HG03378 (cell line): ENCODE data around the gene SNX25.
"Not testable (repeated sequence)": the region's sequence is repeated elsewhere in the genome, so short reads cannot be mapped to it uniquely, and the experiment has no call there.

Experiments
- ATAC-seq: cut with Tn5 transposase; IDR thresholded peaks from one replicate; pipeline ENCODE4 v1.9.1; 2021; ENCODE audit warnings: mild to moderate bottlenecking, moderate library complexity; ENCODE audit not compliant: unreplicated experiment

SNX25 gene

DNA sequence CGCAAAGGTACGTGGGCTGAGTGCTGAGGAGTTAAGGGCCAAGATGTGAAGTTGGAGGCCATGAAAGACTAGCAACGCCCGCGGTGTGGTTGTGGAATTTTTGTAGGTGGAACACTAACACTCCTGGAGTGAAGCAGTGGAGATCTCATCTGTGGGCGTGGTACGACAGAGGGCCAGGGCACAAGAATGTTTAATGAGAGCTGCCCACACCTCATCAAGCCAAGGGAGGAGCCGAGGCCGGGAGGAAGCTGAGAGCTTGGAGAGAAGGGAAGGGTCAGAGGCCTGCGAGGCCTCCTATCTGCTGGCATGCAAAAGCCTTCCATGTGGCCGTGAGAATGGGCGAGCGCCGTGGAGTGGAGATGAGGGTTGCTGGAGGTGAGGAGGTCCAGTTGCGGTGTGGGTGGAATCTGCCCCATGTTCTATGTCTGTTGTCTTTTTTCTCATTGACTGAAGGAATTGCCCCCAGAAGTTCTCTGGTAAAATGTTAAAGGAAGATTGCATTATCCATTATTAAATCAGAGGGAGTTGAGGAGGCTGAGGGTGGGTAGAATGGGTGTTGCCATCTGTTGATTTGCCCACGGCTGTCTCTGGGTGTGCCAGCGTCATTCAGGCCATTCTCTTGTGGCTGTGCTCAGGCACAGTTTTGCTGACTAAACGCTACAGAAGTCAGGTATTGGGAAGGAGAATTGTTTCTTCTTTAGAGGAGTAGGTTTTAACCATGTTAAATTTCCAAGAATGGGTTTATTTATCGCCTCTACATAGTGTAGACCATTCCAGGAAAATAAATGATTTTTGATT lies 19.8 kb downstream of the SNX25 start:
- ATAC-seq, result no peak

DNA sequence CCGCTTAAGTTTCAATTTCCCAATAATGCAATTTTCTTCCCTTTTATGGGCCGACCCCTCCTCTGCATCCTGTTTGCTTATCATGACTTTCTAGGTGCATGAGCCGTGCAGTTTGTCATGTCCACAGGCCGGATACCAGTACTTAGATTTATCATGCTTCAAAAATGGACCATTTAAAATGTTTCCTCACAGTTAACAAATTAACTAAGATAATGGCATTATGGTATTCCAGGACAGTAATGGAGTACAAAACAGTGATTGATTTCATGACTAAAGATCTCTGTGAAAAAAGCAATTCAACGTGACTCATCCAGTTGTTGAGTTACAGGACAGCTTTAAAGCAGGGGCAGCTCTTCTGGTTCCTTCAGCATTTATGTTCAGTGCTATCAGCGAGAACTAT lies 23.0 kb downstream of the SNX25 start:
- ATAC-seq, result no peak

DNA sequence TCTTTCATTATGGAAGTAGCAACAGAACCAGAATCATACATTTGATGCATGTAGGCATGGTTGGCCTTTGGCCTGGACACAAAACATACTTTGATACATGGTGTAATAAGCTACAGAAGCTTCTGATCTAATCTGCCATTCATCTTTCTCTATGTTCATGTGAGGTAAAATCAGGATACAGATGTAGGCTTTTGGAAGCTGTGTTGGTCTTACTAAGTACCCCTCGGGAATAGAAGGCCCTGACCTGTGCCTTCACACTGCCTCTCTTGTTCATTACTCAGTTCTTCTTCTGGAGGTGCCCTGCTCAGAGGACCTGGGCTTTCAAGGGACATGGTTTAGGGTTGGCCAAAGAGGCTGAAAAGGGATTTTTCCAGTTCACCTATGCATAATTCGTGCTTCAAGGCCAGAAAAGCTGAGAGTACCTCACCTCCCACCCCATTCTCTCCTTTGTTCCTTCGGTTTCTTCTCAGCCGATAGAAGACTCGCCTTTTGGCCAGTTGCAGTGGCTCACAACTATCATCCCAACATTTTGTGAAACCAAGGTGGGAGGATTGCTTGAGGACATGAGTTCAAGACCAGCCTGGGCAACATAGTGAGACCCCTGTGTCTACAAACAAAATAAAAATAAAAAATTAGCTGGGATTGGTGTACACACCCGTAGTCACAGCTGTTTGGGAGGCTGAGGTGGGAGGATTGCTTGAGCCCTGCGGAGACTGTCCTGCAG lies 25.9 kb downstream of the SNX25 start:
- ATAC-seq, result no peak

DNA sequence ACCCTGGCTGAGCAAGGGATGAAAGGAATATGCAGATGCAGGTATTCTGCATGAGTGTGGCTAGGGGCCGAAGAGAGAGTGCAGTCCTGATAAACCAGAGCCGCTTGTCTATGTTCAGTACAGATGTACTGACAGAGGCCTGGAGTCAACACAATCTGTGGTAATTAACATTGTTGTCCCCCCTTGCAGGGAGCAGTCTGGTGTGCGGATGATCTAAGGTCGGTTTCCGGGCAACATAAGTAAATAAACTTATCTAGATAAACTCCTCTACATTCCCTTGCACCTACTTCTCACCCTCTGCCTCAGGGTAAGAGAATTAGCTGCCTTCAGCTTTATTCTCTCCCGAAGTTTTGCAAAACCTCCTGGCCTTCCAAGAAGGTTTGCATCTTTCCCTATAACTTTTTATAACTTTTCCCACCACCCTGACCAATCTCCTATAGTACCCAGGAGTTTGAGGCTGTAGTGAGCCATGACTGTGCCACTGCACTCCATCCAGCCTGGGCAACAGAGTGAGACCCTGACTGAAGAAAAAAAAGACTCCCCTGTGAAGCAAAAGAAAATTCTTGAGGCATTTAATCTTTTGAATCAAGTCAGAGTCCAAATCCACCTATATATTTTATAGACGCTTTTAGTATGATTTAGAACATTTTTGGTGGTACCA lies 26.6 kb downstream of the SNX25 start:
- ATAC-seq, result no peak

DNA sequence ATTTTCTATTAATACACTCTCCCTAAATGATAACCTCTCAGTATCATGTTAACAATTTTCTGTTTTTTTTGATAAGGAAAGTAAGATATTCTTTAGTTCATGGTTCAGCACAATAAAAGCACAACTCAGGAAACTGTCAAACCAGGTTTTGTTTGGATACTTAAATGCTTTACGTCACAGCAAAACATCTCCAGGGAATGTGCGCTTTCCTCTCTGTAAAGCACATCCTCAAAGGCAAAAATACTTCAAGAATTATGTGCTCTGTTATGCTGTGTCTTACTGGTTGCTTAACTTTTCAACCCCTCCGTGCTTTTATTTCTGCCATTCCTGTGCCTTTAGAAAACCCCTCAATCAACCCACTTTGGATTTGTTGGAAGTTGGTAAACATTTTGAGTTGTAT lies 27.8 kb downstream of the SNX25 start:
- no peak for ATAC-seq

DNA sequence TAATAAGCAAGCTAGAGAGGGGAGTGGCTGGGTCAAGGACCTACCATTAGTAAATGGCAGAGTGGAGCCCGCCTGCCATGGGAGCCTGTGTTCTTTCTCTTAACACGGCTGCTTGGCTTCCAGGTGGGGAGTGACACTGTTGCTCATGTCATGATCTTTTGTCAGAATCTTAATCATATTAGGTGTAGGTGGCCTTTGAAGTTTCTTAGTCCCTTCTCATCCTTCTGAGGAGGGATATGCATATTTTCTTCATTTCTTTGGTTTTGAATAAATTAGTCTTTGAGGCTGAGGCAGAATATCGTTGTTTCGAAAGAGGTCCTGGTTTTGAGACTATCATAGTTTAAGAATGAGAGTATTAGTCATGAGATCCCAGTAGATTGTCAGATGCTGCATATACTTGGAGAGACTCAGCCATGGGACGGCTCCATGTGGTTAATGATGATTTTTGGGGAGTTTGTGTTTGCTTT lies 28.9 kb downstream of the SNX25 start:
- no peak for ATAC-seq

DNA sequence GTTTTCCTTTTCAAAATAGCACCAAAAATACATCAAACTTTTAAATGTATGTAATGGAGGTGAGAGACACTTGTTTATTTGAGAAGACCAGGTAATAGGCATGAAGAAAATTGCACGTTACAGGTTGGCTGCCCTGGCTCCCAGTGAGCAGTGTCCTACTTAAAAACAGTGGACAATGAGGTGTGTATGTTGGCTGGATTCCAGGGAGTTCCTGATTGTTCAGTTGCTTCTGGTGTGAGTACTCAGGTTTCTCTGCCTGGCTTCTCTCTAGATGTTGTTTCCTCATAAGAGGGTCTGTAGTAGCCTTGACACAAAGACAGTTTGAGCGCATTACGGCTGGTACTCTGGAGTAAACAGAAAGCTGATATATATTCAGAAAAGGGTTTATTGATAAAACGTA lies 29.4 kb downstream of the SNX25 start:
- no peak for ATAC-seq

DNA sequence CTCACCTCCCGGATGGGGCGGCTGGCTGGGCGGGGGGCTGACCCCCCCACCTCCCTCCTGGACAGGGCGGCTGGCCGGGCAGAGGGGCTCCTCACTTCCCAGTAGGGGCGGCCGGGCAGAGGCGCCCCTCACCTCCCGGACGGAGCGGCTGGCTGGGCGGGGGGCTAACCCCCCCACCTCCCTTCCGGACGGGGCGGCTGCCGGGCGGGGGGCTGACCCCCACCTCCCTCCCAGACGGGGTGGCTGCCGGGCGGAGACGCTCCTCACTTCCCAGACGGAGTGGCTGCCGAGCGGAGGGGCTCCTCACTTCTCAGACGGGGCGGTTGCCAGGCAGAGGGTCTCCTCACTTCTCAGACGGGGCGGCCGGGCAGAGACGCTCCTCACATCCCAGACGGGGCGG lies 31.1 kb downstream of the SNX25 start:
- not testable (repeated sequence) for ATAC-seq

DNA sequence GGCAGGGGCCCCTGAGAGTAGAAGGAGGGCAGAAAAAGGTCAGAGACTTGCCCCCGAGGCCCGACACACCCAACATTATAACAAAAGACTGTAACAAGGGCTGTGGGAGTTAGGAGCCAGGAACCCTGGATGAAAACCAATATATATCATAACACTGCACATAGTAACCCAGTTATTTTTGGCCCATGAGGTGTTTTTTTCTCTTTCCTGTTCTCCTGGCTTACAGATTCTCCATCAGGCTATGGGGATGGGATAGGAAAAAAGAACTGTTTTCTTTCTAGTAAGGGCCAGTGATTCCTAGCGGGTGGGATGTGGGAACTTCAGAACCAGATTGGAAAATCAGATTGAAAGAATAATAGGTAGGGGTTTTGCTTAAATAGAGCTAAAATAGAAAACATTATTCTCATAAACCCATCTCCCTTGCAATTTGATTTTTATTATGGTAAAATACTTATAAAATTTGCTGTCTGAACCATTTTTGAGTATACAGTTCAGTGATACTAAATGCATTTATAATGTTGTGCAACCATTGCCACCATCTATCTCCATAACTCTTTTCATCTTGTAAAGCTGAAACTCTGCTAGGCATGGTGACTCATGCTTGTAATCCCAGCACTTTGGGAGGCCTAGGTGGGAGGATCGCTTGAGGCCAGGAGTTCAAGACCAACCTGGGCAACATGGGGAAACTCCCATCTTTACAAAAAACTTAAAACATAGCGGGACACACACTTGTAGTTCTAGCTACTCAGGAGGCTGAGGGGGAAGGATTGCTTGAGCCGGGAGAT lies 33.5 kb downstream of the SNX25 start:
- no peak for ATAC-seq

DNA sequence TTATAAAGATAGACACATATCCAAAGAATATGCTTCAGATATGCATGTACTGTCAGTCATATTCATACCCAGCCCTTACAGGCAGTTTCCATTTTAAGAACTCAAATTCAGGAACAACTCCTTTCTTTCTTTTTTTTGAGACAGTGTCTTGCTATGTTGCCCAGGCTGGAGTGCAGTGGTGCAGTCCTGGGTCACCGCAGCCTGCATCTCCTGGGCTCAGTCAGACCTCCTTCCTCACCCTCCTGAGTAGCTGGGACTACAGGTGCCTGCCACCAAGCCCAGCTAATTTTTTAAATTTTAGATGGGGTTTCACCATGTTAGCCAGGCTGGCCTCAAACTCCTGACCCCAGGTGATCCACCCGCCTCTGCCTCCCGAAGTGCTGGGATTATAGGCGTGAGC lies 34.5 kb downstream of the SNX25 start:
- no peak for ATAC-seq

DNA sequence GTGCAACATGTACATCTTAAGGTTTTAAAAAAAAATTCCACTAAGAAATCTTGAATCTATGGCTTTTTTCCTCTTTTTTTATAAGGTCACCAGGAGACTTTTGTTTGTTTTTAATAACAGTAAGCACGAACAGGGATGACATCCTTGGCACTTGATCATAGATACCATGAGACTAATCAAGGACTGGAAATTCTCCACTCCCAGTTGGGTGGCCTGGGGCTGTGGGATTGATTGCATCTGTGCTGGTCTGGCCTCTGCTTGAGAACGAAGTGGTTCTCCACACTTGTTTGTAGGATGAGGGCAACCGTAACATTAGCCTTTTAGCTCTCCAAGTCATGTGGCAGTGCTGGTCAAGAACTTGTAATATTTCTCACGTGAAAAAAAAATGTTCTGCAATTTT lies 35.4 kb downstream of the SNX25 start:
- no peak for ATAC-seq

DNA sequence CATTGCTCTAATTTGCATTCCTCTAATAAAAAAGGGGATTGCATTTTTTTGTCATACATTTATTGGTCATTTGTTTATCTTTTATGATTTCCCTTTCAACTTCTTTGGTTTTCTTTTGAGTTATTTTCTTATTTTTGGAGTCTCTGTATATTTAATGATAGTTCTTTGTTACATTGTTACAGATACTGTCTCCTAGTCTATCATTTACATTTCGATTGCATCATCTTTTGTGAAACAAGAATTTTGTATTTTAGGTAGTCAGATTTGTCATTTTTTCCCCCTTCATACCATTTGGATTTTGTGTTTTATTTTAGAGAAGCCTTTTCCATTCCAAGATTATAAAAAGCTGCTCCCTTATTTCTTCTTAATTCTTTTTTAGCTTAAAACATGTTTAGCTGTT lies 37.1 kb downstream of the SNX25 start:
- no peak for ATAC-seq

DNA sequence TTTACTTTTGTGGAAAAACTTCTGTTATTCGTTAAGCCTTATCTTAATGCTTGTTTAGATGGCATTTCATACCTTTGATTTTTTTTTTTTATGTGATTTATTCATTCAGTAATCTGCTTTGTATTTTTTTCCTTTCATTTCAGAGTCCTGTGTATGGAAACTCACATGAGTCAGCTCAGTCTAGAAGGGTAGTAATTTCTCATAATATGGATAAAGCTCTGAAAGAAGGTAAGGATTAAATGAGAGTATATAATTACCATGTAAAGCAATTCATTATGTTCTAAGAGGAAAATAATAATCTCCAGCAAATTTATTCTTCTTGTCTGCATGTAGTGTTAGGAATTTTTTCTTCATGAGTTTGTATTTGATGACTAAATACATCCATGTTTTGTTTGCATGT lies 37.8 kb downstream of the SNX25 start:
- no peak for ATAC-seq

DNA sequence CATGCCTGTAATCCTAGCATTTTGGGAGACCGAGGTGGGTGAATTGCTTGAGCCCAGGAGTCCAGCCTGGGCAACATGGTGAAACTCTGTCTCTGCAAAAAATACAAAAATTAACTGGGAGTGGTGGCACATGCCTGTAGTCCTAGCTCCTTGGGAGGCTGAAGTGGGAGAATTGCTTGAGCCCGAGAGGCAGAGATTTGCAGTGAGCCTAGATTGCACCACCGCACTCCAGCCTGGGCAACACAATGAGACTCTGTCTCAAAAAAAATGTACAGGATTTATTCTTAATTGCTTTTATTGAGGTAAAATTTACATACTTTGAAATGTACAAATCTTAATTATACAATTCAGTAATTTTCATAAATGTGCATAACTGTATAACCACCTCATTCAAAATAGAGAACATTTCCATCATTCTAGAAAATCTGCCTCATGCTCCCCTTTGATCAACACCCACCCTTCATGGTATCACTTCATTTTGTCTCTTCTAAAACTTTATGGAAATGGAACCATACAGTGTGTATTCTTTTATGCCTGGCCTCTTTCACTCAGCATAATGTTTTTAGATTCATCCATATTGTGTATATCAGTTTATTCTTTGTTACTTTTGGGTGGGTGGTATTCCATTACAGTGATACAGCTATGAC lies 39.1 kb downstream of the SNX25 start:
- ATAC-seq, result no peak

DNA sequence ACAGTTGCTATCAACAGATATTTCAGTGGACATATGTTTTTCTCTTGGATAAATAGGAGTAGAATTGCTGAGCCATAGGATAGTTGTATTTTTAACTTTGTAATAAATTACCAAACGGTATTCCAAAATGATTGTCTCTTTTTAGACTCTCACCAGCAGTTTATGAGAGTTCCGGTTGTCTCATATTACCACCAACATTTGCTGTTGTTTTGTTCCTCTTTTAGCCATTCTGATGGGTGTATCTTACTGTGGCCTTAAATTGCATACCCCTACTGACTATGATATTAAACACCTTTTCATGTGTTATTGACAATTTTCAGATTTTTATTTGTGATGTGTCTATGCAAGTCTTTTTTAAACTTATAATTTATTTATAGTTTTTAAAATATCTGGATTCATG lies 39.7 kb downstream of the SNX25 start:
- no peak for ATAC-seq

DNA sequence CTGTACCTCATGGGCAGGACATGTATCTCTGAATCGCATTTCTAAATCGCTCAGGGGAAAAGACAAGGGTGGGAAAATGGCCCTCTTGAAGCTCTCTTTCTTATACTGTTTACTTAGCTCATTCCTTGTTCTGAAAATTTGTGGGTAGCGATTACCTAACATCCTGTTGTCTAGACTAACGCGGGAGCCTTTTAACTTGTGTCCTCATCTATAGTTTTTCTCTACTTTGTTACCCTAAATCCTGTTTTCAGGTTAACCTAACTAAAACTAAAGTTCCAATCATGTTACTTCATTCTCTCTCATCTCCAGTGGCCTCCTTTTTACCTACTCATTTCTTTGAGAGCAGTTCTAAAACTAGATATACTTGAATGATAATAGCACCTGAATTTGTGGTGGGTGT lies 45.0 kb downstream of the SNX25 start:
- no peak for ATAC-seq

DNA sequence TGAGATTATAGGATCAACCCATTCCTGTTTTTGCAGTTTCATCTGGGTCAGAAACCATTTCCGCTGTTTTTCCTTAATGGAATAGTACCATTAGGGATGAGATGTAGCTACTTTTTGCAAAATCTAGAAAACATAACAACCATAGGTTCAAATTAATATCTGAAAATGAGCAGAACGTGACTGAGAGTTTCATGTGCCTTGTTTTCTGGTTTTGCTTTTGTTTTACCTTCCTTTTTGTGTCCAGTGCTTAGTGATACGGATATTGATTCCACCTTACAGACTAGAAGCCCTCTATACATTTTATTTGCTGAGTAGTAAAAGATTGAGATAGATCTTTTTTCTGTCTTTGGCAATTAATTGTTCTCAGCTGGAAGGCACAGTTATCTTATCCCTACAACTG lies 46.5 kb downstream of the SNX25 start:
- ATAC-seq, result no peak

DNA sequence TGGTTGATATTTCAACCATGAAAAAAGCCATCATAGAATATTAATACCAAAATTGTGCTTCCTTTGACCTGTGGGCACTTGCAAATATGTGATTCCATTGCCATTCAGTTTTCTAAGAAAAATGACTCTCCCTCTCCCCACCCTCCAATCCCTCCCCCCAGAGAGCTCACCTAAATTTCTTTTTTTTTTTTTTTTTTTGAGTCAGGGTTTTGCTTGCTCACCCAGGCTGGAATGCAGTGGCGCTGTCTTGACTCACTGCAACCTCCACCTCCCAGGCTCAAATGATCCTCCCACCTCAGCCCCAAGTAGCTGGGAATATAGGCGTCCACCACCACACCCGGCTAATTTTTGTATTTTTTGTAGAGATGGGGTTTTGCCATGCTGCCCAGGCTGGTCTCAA lies 47.0 kb downstream of the SNX25 start:
- no peak for ATAC-seq

DNA sequence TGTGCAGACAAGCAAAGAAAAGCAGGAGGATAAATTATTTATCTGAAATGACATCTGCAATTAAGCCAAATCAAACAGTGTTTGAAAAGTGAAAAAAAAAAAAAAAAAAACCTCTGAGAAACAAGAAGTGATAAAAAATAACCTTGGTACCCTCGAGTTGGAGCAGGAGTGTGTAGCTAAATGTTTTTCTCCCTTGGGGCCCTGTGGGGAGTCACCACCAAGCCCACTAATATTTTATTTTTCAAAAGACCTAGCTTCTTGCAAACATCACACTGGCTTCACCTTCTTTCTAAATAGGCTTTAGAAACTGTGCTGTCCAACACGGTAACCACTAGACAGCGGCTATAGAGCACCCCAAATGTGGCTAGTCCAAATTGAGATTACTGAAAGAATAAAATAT lies 47.7 kb downstream of the SNX25 start:
- ATAC-seq, result no peak

DNA sequence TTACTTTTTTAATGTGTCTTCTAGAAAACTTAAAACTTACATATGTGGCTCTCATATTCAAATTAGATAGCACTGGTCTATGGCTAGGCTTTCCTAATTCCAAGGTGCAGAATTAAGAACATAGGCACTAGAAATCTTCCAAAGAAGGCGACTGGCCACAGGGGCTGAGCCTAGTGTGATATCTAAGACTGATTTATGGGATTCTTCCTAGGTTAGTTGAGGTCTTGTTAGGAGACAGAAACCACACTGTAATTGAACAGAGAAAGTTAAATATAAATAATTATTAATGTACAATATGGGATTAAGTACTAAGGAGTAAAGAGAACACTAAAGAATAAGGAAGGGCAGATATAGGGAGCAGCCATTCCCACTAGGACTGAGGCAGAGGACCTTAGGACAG lies 48.3 kb downstream of the SNX25 start:
- no peak for ATAC-seq

DNA sequence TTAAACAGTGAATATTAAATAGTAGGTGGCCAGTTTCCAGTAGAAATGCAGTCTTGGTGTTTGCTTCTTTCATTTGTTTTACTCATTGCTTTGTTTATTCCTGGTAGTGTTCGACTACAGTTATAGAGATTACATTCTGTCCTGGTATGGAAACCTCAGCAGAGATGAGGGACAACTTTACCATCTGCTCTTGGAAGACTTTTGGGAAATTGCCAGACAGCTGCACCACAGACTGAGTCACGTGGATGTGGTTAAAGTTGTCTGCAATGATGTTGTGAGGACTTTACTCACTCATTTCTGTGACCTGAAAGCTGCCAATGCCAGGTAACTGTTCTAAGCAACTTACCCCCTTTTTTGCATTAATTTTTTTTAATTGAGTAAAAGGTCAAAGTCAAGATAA lies 49.3 kb downstream of the SNX25 start:
- peak; percentile 51 for ATAC-seq
